Fibroblast of lung (primary cell): ENCODE data around the gene TPM4. TPM values are rescaled to one million over a fixed set of nuclear protein-coding genes. Genes with fewer than 3 reads are reported as not detected.

Experiments used
- DNase-seq, 2 donors: peaks; one replicate each; pipeline versions ENCODE4 v3.0.0 to v3.0.0-alpha.2; 2010; ENCODE audit warnings: low read depth in 2 of 2
- H2AFZ ChIP-seq: 2 replicates; pipeline ENCODE4 v1.5.1; 2012; ENCODE audit warnings: low read length, control low read depth, inconsistent platforms
- H3K27ac ChIP-seq: 2 replicates; pipeline ENCODE4 v1.5.1; 2011; ENCODE audit warnings: low read length, control low read depth; ENCODE audit not compliant: insufficient read depth
- H3K27me3 ChIP-seq: 2 replicates; pipeline ENCODE4 v1.5.1; 2011; ENCODE audit warnings: mild to moderate bottlenecking, low read length; ENCODE audit not compliant: control insufficient read depth, insufficient read depth
- H3K36me3 ChIP-seq: 2 replicates; pipeline ENCODE4 v1.5.1; 2011; ENCODE audit warnings: low read length; ENCODE audit not compliant: control insufficient read depth, insufficient read depth
- H3K4me1 ChIP-seq: 2 replicates; pipeline ENCODE4 v1.5.1; 2011; ENCODE audit warnings: low read length; ENCODE audit not compliant: control insufficient read depth, insufficient read depth; ENCODE audit errors: extremely low read depth
- H3K4me2 ChIP-seq: 2 replicates; pipeline ENCODE4 v1.5.1; 2011; ENCODE audit warnings: low read length, control low read depth; ENCODE audit not compliant: insufficient read depth; ENCODE audit errors: extremely low read depth
- H3K4me3 ChIP-seq, 4 experiments: fragments of 200-600 bp in 1 of 4; sonication (generic) in 1 of 4; replicated peaks in 1 of 4; 2 replicates each; pipeline ENCODE4 v1.5.1; 2011 to 2016; ENCODE audit warnings: low read length in 4 of 4, low read depth in 3 of 4, mild to moderate bottlenecking in 3 of 4, control low read depth in 2 of 4, inconsistent platforms in 1 of 4, mixed read lengths in 1 of 4; ENCODE audit not compliant: insufficient read depth in 1 of 4; ENCODE audit errors: control extremely low read depth in 1 of 4
- H3K79me2 ChIP-seq: 2 replicates; pipeline ENCODE4 v1.5.1; 2012; ENCODE audit warnings: mild to moderate bottlenecking, low read length, inconsistent platforms; ENCODE audit not compliant: control insufficient read depth, insufficient read depth
- H3K9ac ChIP-seq: 2 replicates; pipeline ENCODE4 v1.5.1; 2011; ENCODE audit warnings: mild to moderate bottlenecking, low read length, control low read depth; ENCODE audit not compliant: insufficient read depth
- H3K9me3 ChIP-seq: 2 replicates; pipeline ENCODE4 v1.5.1; 2012; ENCODE audit warnings: low read depth, low read length; ENCODE audit not compliant: control insufficient read depth, insufficient read depth
- H4K20me1 ChIP-seq: 2 replicates; pipeline ENCODE4 v1.5.1; 2011; ENCODE audit warnings: low read length; ENCODE audit not compliant: control insufficient read depth, insufficient read depth; ENCODE audit errors: extremely low read depth
- EZH2 ChIP-seq: IDR thresholded peaks from 2 replicates; pipeline ENCODE4 v1.5.1; 2012; ENCODE audit warnings: low read length, control low read depth, mild to moderate bottlenecking; ENCODE audit errors: missing control alignments
- polyA plus RNA-seq, 2 donors: library from polyadenylated mRNA; depleted of rRNA in 1 of 2; stranded (reverse) in 1 of 2; unstranded in 1 of 2; fragments of >200 nt; gene quantifications; 2 replicates each; pipeline ENCODE4 v1.2.1, GENCODE V29; 2011 to 2012; ENCODE audit warnings: missing spikeins in 1 of 2
- total RNA-seq: library from RNA; depleted of rRNA; stranded (reverse); fragments of >200 nt; gene quantifications from 2 replicates; pipeline ENCODE4 v1.2.1, GENCODE V29; 2014
- TF ChIP-seq, protein P1 (sequence below), 2 donors: IDR thresholded peaks in 1 of 2; conservative IDR thresholded peaks in 1 of 2; 1 replicate in 1 of 2; 2 replicates in 1 of 2; pipeline ENCODE4 v1.5.1; 2011 to 2012; ENCODE audit warnings: low read length in 2 of 2, control low read depth in 1 of 2, inconsistent platforms in 1 of 2, low read depth in 1 of 2, mild to moderate bottlenecking in 1 of 2

TPM4 gene
- total and polyA plus RNA-seq, 2 donors (not counting 1 experiment from before 2014, with no cell fraction given): 822 to 2,577 TPM

DNA sequence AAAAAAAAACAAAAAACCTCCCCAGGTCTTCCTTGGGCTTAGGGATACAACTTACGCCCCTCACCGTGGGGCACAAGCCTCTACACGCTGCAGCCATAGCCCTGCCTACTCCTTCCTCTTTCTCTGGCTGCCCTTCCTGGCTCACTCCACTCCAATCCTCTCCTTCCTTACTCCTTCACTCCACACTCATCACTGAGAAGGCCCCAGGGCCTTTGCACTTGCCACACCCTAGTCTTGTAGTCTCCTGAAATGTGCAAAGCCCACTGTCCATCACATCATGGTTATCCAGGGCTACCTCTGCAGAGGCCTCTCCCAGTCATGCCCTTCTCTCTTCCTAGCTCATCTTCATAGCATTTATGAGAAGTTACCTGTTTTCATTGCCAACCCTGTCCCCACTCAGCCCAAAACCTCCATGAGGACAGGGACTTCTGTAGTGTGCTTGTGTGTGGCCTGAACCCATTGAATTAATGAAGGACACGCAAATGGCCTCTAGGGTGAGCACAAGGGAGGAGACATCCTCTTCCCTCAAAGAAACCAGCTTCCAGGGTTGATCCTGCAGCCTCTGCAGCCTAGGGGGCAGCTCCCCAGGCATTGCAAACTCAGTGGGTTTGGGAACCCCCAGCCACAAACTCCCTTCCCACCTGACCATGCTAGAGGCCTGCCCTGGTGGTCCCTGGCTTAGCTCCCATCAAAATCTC lies 59.3 kb downstream of the TPM4 start:
- Histone ChIP-seq H2AFZ (no peak overlapping the region), H3K36me3 (peaks cover 16% of the 10 kb centered on the region), H3K9me3 (no peaks in the 10 kb centered on the region), H3K4me1 (no peaks in the 10 kb centered on the region), H3K4me3 (no peak overlapping the region), H3K4me2 (no peak overlapping the region), H3K9ac (no peak overlapping the region), H4K20me1 (no peaks in the 10 kb centered on the region), H3K27me3 (no peaks in the 10 kb centered on the region), H3K27ac (no peak overlapping the region), H3K79me2 (no peaks in the 10 kb centered on the region)
- DNase-seq: no peak
- TF ChIP-seq, protein P1, sequence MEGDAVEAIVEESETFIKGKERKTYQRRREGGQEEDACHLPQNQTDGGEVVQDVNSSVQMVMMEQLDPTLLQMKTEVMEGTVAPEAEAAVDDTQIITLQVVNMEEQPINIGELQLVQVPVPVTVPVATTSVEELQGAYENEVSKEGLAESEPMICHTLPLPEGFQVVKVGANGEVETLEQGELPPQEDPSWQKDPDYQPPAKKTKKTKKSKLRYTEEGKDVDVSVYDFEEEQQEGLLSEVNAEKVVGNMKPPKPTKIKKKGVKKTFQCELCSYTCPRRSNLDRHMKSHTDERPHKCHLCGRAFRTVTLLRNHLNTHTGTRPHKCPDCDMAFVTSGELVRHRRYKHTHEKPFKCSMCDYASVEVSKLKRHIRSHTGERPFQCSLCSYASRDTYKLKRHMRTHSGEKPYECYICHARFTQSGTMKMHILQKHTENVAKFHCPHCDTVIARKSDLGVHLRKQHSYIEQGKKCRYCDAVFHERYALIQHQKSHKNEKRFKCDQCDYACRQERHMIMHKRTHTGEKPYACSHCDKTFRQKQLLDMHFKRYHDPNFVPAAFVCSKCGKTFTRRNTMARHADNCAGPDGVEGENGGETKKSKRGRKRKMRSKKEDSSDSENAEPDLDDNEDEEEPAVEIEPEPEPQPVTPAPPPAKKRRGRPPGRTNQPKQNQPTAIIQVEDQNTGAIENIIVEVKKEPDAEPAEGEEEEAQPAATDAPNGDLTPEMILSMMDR (conservative IDR thresholded peaks at IDR 0.05 in 1 of 2, IDR thresholded peaks at IDR 0.05 in 1 of 2; ENCODE audit: low read depth in 1 of 2, low read length in 2 of 2): no peak
- TF ChIP-seq EZH2: no peak

DNA sequence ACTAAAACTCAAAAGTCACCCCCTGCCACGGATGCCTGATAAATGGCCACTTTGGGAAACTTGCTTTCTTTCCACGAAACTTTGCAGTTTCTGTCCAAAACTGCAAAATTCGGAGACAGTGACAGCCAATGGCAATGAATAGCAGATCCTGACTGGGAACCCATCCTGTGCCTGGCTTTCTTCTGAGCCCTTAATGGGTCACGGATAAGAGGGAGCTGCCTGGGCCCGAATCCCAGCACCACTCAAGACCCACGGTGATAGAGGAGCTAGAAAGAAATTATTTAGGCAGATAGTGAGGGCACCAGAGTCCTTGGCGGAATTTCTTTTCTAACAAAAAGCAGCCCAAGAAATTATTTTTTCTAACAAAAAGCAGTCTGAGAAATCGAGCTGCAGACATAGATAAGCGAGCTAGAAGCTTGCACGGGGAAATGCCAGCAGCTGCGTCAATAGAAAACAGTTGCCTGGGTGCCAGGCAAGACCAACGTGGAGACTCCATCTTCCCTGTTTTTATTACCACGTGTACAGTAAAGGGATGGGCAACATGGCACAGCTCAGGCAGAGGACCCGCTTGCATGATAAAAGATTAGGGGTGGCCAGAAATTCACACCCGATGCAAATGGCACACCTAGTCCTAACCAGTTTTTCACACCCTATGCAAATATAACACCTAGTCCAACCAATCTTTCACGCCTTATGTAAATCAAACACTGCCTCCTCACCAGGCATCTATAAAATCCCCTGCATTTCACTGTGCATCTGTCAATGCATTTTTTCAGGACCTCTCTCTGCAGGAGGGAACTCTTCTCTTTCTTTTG lies 60.1 kb downstream of the TPM4 start:
- TF ChIP-seq, protein P1 (conservative IDR thresholded peaks at IDR 0.05 in 1 of 2, IDR thresholded peaks at IDR 0.05 in 1 of 2; ENCODE audit: low read depth in 1 of 2, low read length in 2 of 2): no peak
- TF ChIP-seq EZH2: no peak
- no peak for DNase-seq
- H3K4me3 ChIP-seq: no peak overlapping the region
- H3K9ac ChIP-seq: no peak overlapping the region
- no peaks in the 10 kb centered on the region for H4K20me1 ChIP-seq
- peaks cover 16% of the 10 kb centered on the region for H3K36me3 ChIP-seq
- H2AFZ ChIP-seq: no peak overlapping the region
- no peaks in the 10 kb centered on the region for H3K9me3 ChIP-seq
- no peaks in the 10 kb centered on the region for H3K79me2 ChIP-seq
- no peaks in the 10 kb centered on the region for H3K4me1 ChIP-seq
- no peak overlapping the region for H3K27ac ChIP-seq
- no peaks in the 10 kb centered on the region for H3K27me3 ChIP-seq
- no peak overlapping the region for H3K4me2 ChIP-seq

DNA sequence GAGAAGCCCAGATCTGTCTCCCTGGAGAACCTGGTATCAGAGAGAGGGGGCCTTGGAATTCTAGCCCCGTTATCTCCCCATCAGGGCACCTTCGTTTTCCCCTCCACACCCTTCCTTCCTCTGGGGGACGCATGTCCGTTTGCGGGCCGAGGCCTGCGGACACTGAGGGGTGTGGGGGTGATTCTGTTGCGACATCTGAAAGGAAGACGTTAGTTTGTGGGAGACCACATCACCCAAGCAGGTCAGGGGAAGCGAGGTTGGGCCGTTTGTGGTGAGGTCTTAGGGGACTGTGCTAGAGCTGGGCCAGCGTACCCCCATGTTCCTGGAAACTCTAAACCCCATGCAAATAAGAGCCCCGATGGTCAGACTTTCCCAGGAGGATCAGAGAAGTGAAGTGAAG lies 63.5 kb downstream of the TPM4 start:
- Histone ChIP-seq H2AFZ (no peak overlapping the region), H3K27ac (no peak overlapping the region), H3K36me3 (no peaks in the 10 kb centered on the region), H3K4me2 (no peak overlapping the region), H3K9me3 (no peaks in the 10 kb centered on the region), H3K9ac (no peak overlapping the region), H3K4me1 (no peaks in the 10 kb centered on the region), H3K4me3 (no peak overlapping the region), H3K27me3 (no peaks in the 10 kb centered on the region), H3K79me2 (no peaks in the 10 kb centered on the region), H4K20me1 (no peaks in the 10 kb centered on the region)
- TF ChIP-seq, protein P1 (conservative IDR thresholded peaks at IDR 0.05 in 1 of 2, IDR thresholded peaks at IDR 0.05 in 1 of 2; ENCODE audit: low read depth in 1 of 2, low read length in 2 of 2): no peak
- TF ChIP-seq EZH2: no peak
- no peak for DNase-seq
